HG03108 (cell line): ENCODE data around the gene SLC35D2.
"Not testable (repeated sequence)": the region's sequence is repeated elsewhere in the genome, so short reads cannot be mapped to it uniquely, and the experiment has no call there.

Experiments
- ATAC-seq: cut with Tn5 transposase; IDR thresholded peaks from one replicate; pipeline ENCODE4 v1.9.1; 2021; ENCODE audit warnings: moderate library complexity; ENCODE audit not compliant: unreplicated experiment

SLC35D2 gene

GRCh38 chr9:96361668-96362067 is 21.8 kb downstream of the SLC35D2 start:
- ATAC-seq = no peak

GRCh38 chr9:96360976-96361375 is 22.5 kb downstream of the SLC35D2 start:
- ATAC-seq = no peak

- not testable (repeated sequence) for ATAC-seq
Observed at GRCh38 chr9:96360523-96360922, 23.0 kb downstream of the SLC35D2 start.

GRCh38 chr9:96350866-96351265 is 32.6 kb downstream of the SLC35D2 start:
- ATAC-seq = no peak

GRCh38 chr9:96348261-96348660 is 35.2 kb downstream of the SLC35D2 start:
- no peak for ATAC-seq

- no peak for ATAC-seq
Observed at GRCh38 chr9:96345551-96345950, 38.0 kb downstream of the SLC35D2 start.

GRCh38 chr9:96344458-96345180 is 38.9 kb downstream of the SLC35D2 start:
- no peak for ATAC-seq

GRCh38 chr9:96343515-96344360 is 39.8 kb downstream of the SLC35D2 start:
- no peak for ATAC-seq

- no peak for ATAC-seq
Observed at GRCh38 chr9:96342571-96343245, 40.8 kb downstream of the SLC35D2 start.

- no peak for ATAC-seq
Observed at GRCh38 chr9:96340707-96341106, 42.8 kb downstream of the SLC35D2 start.

- no peak for ATAC-seq
Observed at GRCh38 chr9:96338299-96338698, 45.2 kb downstream of the SLC35D2 start.

- ATAC-seq = no peak
Observed at GRCh38 chr9:96333958-96334357, 49.6 kb downstream of the SLC35D2 start.

GRCh38 chr9:96331236-96331947 is 52.1 kb downstream of the SLC35D2 start:
- ATAC-seq = no peak

GRCh38 chr9:96327694-96328352 is 55.7 kb downstream of the SLC35D2 start:
- ATAC-seq = no peak

- no peak for ATAC-seq
Observed at GRCh38 chr9:96323169-96323568, 60.3 kb downstream of the SLC35D2 start.

GRCh38 chr9:96322736-96323135 is 60.8 kb downstream of the SLC35D2 start:
- not testable (repeated sequence) for ATAC-seq

GRCh38 chr9:96322210-96322609 is 61.3 kb downstream of the SLC35D2 start:
- not testable (repeated sequence) for ATAC-seq

GRCh38 chr9:96321515-96321914 is 62.0 kb downstream of the SLC35D2 start:
- ATAC-seq = no peak

GRCh38 chr9:96320749-96321280 is 62.7 kb downstream of the SLC35D2 start:
- ATAC-seq = no peak

GRCh38 chr9:96318921-96319565 is 64.5 kb downstream of the SLC35D2 start:
- ATAC-seq = no peak
